ENCODE results near the gene DAP. TPM values are rescaled to one million over a fixed set of nuclear protein-coding genes. Genes with fewer than 3 reads are reported as not detected.
"Not testable (repeated sequence)": the region's sequence is repeated elsewhere in the genome, so short reads cannot be mapped to it uniquely, and the experiment has no call there.

DAP gene
- total RNA-seq, 4 donors from 2014 or later, result 24.3 to 42.4 (median 37.0) TPM

DNA sequence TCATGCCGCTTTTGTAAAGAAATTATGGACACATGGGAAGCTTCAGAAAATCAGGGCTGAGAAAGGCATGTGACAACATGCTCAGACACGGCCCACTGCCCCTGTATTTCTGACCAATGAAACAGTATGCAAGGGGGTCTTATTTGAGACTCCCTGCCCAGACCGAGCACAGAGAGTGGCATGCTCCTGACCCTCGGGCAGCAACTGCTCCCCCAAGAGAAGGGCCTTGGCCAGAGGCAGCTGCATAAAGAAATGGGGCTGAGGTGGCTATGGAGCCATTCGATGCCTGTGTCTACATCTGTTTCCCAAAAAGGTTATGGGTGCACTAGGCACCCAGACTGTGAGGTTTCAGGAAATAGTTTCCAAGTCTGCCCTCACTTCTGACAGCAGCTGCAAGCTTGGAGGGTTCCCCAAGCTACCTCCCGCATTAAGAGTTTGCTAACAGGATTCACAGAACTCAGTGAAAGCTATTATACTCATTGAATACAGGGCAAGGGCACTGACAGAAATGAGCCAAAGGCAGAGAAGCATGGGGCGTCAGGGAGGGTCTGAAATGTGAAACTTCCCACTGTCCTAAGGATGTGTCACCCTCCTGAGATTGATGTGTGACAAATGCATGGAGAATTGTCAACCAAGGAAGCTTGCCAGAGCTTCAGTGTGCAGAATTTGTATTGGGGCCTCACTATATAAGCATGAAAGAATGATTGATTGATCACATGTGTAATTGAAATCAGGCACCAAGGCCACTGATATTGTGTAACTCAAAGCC lies 94.3 kb downstream of the DAP start:
- no peak for DNase-seq (ENCODE audit: extremely low spot score)
- WGBS, result 89% methylated on average over 7 of the region's 7 CpGs

DNA sequence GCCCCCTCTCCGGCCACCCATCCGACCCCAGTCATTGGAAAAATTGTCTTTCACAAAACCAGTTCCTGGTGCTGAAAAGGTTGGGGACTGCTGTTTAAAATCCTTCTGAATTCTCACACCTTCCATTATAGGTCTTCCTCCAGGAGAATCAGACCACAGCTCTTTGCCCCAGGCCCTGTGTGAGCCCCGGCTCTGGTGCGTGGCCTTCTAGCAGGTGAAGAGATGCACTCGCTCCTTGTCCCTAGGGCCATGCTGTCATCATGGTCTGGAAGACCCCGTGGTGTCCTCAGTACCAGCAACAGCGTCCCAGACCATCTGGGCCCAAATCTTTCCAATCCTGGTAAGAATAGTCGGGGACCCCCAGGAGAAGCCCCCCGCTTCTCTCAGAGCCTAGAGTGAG lies 95.2 kb downstream of the DAP start:
- H3K36me3 ChIP-seq, result no peaks in the 10 kb centered on the region
- intact Hi-C loops (cut with DNase I), result no loop called here
- DNase-seq (ENCODE audit: extremely low spot score), result no peak
- peaks cover 3 to 12% (median 11%) of the 10 kb centered on the region in 4 donors for H3K4me1 ChIP-seq
- H3K4me3 ChIP-seq, result no peak overlapping the region
- H3K27me3 ChIP-seq, result no peaks in the 10 kb centered on the region
- H3K9me3 ChIP-seq, result no peaks in the 10 kb centered on the region
- 95% methylated on average over 8 of the region's 9 CpGs for WGBS
- no peak overlapping the region for H3K27ac ChIP-seq (replicated peaks in 1 of 4)
- TF ChIP-seq EP300 (IDR thresholded peaks at IDR 0.05) (no peak), POLR2A (IDR thresholded peaks at IDR 0.05; ENCODE audit: low read depth) (no peak), CTCF (IDR thresholded peaks at IDR 0.05) (no peak), POLR2AphosphoS5 (IDR thresholded peaks at IDR 0.05) (no peak)

More for the DNA sequence above, 94.3 kb downstream of the DAP start:
- Histone ChIP-seq H3K36me3 (no peaks in the 10 kb centered on the region), H3K27ac (replicated peaks in 1 of 4) (no peak overlapping the region), H3K27me3 (peaks cover 0 to 4% (median 0%) of the 10 kb centered on the region in 4 donors), H3K4me1 (peaks cover 3 to 12% (median 11%) of the 10 kb centered on the region in 4 donors), H3K9me3 (no peaks in the 10 kb centered on the region), H3K4me3 (no peak overlapping the region)
- no peak for TF ChIP-seq CTCF (IDR thresholded peaks at IDR 0.05)
- intact Hi-C loops (cut with DNase I), result no loop called here

GRCh38 chr5:10664180-10664769 lies 96.8 kb downstream of the DAP start:
- WGBS, result 91% methylated on average over 6 of the region's 6 CpGs
- H3K4me3 ChIP-seq; H3K27ac ChIP-seq (replicated peaks in 1 of 4); H3K27me3 ChIP-seq; DNase-seq (ENCODE audit: extremely low spot score); intact Hi-C loops (cut with DNase I); H3K9me3 ChIP-seq; H3K36me3 ChIP-seq: not testable (repeated sequence)
- peaks cover 3 to 12% (median 11%) of the 10 kb centered on the region in 4 donors for H3K4me1 ChIP-seq

GRCh38 chr5:10663489-10664179 lies 97.4 kb downstream of the DAP start:
- H3K36me3 ChIP-seq, result no peaks in the 10 kb centered on the region
- no peak overlapping the region for H3K27ac ChIP-seq (replicated peaks in 1 of 4)
- no peak overlapping the region for H3K4me3 ChIP-seq
- no peaks in the 10 kb centered on the region for H3K9me3 ChIP-seq
- WGBS, result 27% methylated on average over 11 of the region's 13 CpGs
- TF ChIP-seq POLR2A (IDR thresholded peaks at IDR 0.05; ENCODE audit: low read depth) (no peak), CTCF (IDR thresholded peaks at IDR 0.05) (no peak), POLR2AphosphoS5 (IDR thresholded peaks at IDR 0.05) (no peak), EP300 (IDR thresholded peaks at IDR 0.05) (no peak)
- DNase-seq (ENCODE audit: extremely low spot score), result no peak
- intact Hi-C loops (cut with DNase I), result no loop called here
- peaks cover 3 to 12% (median 11%) of the 10 kb centered on the region in 4 donors for H3K4me1 ChIP-seq
- H3K27me3 ChIP-seq, result no peaks in the 10 kb centered on the region

All from esophagus muscularis mucosa (tissue), 4 donors.